Measurements from ENCODE around the gene IL22RA2.
A peak's percentile ranks its signal among the peaks of the same experiment; 100 is the strongest.
"Not testable (repeated sequence)": the region's sequence is repeated elsewhere in the genome, so short reads cannot be mapped to it uniquely, and the experiment has no call there.

The IL22RA2 gene

GRCh38 chr6:137210903-137211302, 37.5 kb upstream of the IL22RA2 start:
- DNase-seq (ENCODE audit: low read depth): peak; percentile 15
- no peak overlapping the region for H3K4me3 ChIP-seq (ENCODE audit: low read length)
- TF ChIP-seq CTCF (IDR thresholded peaks at IDR 0.05; ENCODE audit: insufficient read depth, low read depth, low read length, missing control alignments): no peak

GRCh38 chr6:137208279-137208678, 34.8 kb upstream of the IL22RA2 start:
- H3K4me3 ChIP-seq (ENCODE audit: low read length): no peak overlapping the region
- no peak for DNase-seq (ENCODE audit: low read depth)
- no peak for TF ChIP-seq CTCF (IDR thresholded peaks at IDR 0.05; ENCODE audit: insufficient read depth, low read depth, low read length, missing control alignments)

- H3K4me3 ChIP-seq (ENCODE audit: low read length): not testable (repeated sequence)
Measured at GRCh38 chr6:137207457-137207856, 34.0 kb upstream of the IL22RA2 start.

GRCh38 chr6:137206577-137206976, 33.1 kb upstream of the IL22RA2 start:
- H3K4me3 ChIP-seq (ENCODE audit: low read length): no peak overlapping the region
- DNase-seq (ENCODE audit: low read depth): no peak
- TF ChIP-seq CTCF (IDR thresholded peaks at IDR 0.05; ENCODE audit: insufficient read depth, low read depth, low read length, missing control alignments): no peak

More at GRCh38 chr6:137207457-137207856, 34.0 kb upstream of the IL22RA2 start:
- DNase-seq (ENCODE audit: low read depth): not testable (repeated sequence)

- DNase-seq (ENCODE audit: low read depth): no peak
Measured at GRCh38 chr6:137203256-137203655, 29.8 kb upstream of the IL22RA2 start.

GRCh38 chr6:137202078-137202477, 28.6 kb upstream of the IL22RA2 start:
- TF ChIP-seq CTCF (IDR thresholded peaks at IDR 0.05; ENCODE audit: insufficient read depth, low read depth, low read length, missing control alignments): peak; percentile 54
- no peak overlapping the region for H3K4me3 ChIP-seq (ENCODE audit: low read length)
- DNase-seq (ENCODE audit: low read depth): peak; percentile 28

More at GRCh38 chr6:137203256-137203655, 29.8 kb upstream of the IL22RA2 start:
- TF ChIP-seq CTCF (IDR thresholded peaks at IDR 0.05; ENCODE audit: insufficient read depth, low read depth, low read length, missing control alignments): no peak
- no peak overlapping the region for H3K4me3 ChIP-seq (ENCODE audit: low read length)

GRCh38 chr6:137201006-137201405, 27.6 kb upstream of the IL22RA2 start:
- no peak for TF ChIP-seq CTCF (IDR thresholded peaks at IDR 0.05; ENCODE audit: insufficient read depth, low read depth, low read length, missing control alignments)
- no peak for DNase-seq (ENCODE audit: low read depth)
- no peak overlapping the region for H3K4me3 ChIP-seq (ENCODE audit: low read length)

All from epithelial cell of esophagus (primary cell).